Effector memory CD8-positive, alpha-beta T cell (primary cell): ENCODE results near the gene SLC7A7.
"Not testable (repeated sequence)": the region's sequence is repeated elsewhere in the genome, so short reads cannot be mapped to it uniquely, and the experiment has no call there.

Source experiments
- ATAC-seq: fragments of 150-1000 bp; cut with Tn5 transposase; replicated peaks from 2 replicates; pipeline ENCODE4 v1.10.0; 2021; ENCODE audit warnings: mild to moderate bottlenecking, moderate library complexity
- DNase-seq, 3 experiments: peaks; one replicate each; pipeline ENCODE4 v3.0.0; 2021
- H3K27ac Mint-ChIP-seq, 2 donors: one replicate each; pipeline ENCODE4 v1.8.0; 2022; ENCODE audit warnings: mild to moderate bottlenecking in 2 of 2, mixed read lengths in 2 of 2, moderate library complexity in 2 of 2
- H3K27me3 Mint-ChIP-seq, 2 donors: one replicate each; pipeline ENCODE4 v1.8.0; 2022; ENCODE audit warnings: mixed read lengths in 2 of 2
- H3K36me3 Mint-ChIP-seq: one replicate; pipeline ENCODE4 v1.8.0; 2022; ENCODE audit warnings: mild to moderate bottlenecking, moderate library complexity, mixed read lengths; ENCODE audit not compliant: insufficient read depth
- H3K4me1 Mint-ChIP-seq, 2 donors: one replicate each; pipeline ENCODE4 v1.8.0; 2022; ENCODE audit warnings: low read depth in 2 of 2, mixed read lengths in 2 of 2
- H3K4me3 Mint-ChIP-seq, 2 donors: one replicate each; pipeline ENCODE4 v1.8.0; 2022; ENCODE audit warnings: mild to moderate bottlenecking in 2 of 2, mixed read lengths in 2 of 2, moderate library complexity in 2 of 2
- H3K9me3 Mint-ChIP-seq, 2 donors: one replicate each; pipeline ENCODE4 v1.8.0; 2022; ENCODE audit warnings: mixed read lengths in 2 of 2

SLC7A7 gene

DNA sequence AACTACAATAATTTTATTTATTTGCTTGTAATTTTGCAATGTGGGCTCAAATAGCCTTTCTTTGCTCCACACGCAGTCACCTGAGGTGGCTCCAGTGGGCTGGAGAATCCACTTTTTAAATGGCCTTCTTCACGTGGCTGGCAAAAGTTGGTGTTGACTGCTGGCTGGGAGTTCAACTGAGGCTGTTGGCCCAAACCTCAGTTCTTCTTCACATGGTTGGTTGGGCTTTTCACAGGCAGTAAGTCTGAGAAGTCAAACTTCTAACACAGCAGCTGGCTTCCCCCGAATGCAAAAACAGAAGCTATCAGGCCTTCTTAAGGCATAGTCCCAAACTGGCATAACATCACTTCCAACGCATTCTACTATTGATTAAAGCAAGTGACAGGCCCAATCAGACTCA, 50.9 kb downstream of the SLC7A7 start:
- ATAC-seq (no peak), DNase-seq (no peak)
- H3K27ac Mint-ChIP-seq, result no peak overlapping the region
- H3K27me3 Mint-ChIP-seq, result no peaks in the 10 kb centered on the region
- peaks cover 14% of the 10 kb centered on the region for H3K36me3 Mint-ChIP-seq
- no peaks in the 10 kb centered on the region for H3K9me3 Mint-ChIP-seq
- H3K4me1 Mint-ChIP-seq, result peaks cover 23 to 28% of the 10 kb centered on the region in 2 donors
- no peak overlapping the region for H3K4me3 Mint-ChIP-seq

DNA sequence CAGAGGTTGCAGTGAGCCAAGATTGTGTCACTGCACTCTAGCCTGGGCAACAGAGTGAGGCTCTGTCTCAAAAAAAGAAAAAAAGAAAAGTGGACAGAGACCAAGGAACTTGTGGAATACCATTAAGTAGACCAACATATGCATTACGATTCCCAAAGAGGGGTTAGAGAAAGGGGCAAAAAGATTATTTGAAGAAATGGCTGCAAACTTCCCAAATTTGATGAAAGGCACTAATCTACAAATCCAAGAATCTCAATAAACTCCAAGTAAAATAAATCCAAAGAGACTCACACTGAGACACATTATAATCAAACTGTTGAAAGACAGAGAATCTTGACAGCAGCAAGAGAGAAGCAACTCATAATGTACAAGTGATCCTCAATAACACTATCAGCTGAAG, 53.5 kb downstream of the SLC7A7 start:
- Mint-ChIP-seq H3K27ac (no peak overlapping the region), H3K4me3 (no peak overlapping the region), H3K4me1 (peaks cover 5 to 6% of the 10 kb centered on the region in 2 donors), H3K9me3 (no peaks in the 10 kb centered on the region), H3K36me3 (peaks cover 10% of the 10 kb centered on the region), H3K27me3 (no peaks in the 10 kb centered on the region)
- DNase-seq (no peak), ATAC-seq (no peak)

GRCh38 chr14:22757972-22758650, 57.1 kb downstream of the SLC7A7 start:
- not testable (repeated sequence) for ATAC-seq

GRCh38 chr14:22753586-22753985, 61.6 kb downstream of the SLC7A7 start:
- no peak for DNase-seq
- H3K27me3 Mint-ChIP-seq, result peaks cover 25 to 26% of the 10 kb centered on the region in 2 donors
- peaks cover 2% of the 10 kb centered on the region for H3K36me3 Mint-ChIP-seq
- no peaks in the 10 kb centered on the region for H3K9me3 Mint-ChIP-seq
- no peak for ATAC-seq
- no peak overlapping the region for H3K27ac Mint-ChIP-seq
- H3K4me3 Mint-ChIP-seq, result no peak overlapping the region
- no peaks in the 10 kb centered on the region for H3K4me1 Mint-ChIP-seq

More at GRCh38 chr14:22757972-22758650, 57.1 kb downstream of the SLC7A7 start:
- not testable (repeated sequence) for H3K4me1 Mint-ChIP-seq, H3K27me3 Mint-ChIP-seq, H3K36me3 Mint-ChIP-seq, H3K27ac Mint-ChIP-seq, H3K9me3 Mint-ChIP-seq, DNase-seq, H3K4me3 Mint-ChIP-seq

DNA sequence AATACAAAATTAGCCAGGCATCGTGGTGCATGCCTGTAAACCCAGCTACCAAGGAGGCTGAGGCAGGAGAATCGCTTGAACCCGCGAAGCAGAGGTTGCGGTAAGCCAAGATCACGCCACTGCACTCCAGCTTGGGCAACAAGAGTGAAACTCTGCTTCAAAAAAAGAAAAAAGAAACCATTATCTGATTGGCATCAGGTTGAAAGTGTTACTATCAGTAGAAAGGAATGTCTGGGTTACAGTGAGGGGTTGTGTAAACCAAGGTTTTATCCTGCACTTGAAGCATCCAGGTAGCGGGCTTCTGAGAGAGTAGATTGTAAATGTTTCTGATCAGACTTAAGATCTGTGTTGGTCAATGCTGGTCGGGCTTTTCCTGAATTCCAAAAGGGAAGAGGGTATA, 62.8 kb downstream of the SLC7A7 start:
- H3K27me3 Mint-ChIP-seq, result peaks cover 25 to 26% of the 10 kb centered on the region in 2 donors
- no peak for DNase-seq
- no peak overlapping the region for H3K27ac Mint-ChIP-seq
- no peak overlapping the region for H3K4me3 Mint-ChIP-seq
- peaks cover 2% of the 10 kb centered on the region for H3K36me3 Mint-ChIP-seq
- H3K9me3 Mint-ChIP-seq, result no peaks in the 10 kb centered on the region
- H3K4me1 Mint-ChIP-seq, result no peaks in the 10 kb centered on the region
- no peak for ATAC-seq

DNA sequence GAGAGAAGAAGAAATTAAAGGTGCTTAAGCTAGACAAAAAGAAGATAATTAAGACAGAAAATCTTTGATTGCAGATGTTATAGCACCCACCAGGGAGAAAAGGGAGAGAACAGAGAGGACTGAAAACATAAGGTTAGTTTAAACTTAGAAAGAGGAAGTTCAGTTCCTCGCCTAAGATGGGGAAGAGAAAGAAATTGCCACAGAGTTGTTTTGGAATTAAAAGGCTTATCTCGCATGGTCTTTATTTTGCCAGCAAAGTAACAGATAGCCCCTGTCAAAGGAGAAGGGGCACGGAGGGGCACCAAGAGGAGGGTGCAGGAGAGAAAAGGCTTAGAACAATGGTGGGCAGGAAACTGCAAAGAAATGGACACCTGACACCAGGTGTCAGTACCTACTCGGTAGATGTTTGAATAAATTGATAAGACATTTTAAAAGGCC, 66.6 kb downstream of the SLC7A7 start:
- peaks cover 2% of the 10 kb centered on the region for H3K36me3 Mint-ChIP-seq
- no peaks in the 10 kb centered on the region for H3K9me3 Mint-ChIP-seq
- H3K27ac Mint-ChIP-seq, result peak overlapping the region in 1 of 2 donors; percentile 59
- no peak for ATAC-seq
- DNase-seq, result no peak
- H3K4me3 Mint-ChIP-seq, result no peak overlapping the region
- peaks cover 22 to 26% of the 10 kb centered on the region in 2 donors for H3K27me3 Mint-ChIP-seq
- H3K4me1 Mint-ChIP-seq, result no peaks in the 10 kb centered on the region

DNA sequence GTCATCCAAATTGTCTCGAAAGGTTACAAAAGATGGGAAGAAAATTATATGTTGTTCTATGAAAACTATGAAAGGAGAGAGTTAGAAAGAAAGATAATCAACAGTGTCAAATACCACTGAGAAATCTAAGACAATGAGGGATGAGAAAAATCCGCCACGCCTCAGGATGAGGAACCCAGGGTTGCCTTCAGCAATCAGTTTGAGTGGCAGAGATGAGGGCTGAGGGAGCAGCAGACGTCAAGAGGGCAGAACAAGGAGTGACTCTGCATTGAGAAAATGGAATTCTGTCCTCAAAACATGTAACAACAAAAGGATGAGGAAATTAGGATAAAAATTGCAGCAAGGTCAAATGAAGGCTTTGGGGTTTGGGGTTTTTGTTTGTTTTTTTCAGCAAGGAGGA, 67.0 kb downstream of the SLC7A7 start:
- H3K9me3 Mint-ChIP-seq, result no peaks in the 10 kb centered on the region
- peak overlapping the region in 1 of 2 donors; percentile 59 for H3K27ac Mint-ChIP-seq
- H3K4me1 Mint-ChIP-seq, result no peaks in the 10 kb centered on the region
- peaks cover 20 to 22% of the 10 kb centered on the region in 2 donors for H3K27me3 Mint-ChIP-seq
- no peak for DNase-seq
- ATAC-seq, result no peak
- H3K4me3 Mint-ChIP-seq, result no peak overlapping the region
- peaks cover 2% of the 10 kb centered on the region for H3K36me3 Mint-ChIP-seq

GRCh38 chr14:22747769-22748168, 67.5 kb downstream of the SLC7A7 start:
- Mint-ChIP-seq H3K4me1 (no peaks in the 10 kb centered on the region), H3K27ac (no peak overlapping the region), H3K27me3 (peaks cover 18% of the 10 kb centered on the region in 2 donors), H3K9me3 (no peaks in the 10 kb centered on the region), H3K36me3 (peaks cover 2% of the 10 kb centered on the region), H3K4me3 (no peak overlapping the region)
- DNase-seq (no peak), ATAC-seq (no peak)

DNA sequence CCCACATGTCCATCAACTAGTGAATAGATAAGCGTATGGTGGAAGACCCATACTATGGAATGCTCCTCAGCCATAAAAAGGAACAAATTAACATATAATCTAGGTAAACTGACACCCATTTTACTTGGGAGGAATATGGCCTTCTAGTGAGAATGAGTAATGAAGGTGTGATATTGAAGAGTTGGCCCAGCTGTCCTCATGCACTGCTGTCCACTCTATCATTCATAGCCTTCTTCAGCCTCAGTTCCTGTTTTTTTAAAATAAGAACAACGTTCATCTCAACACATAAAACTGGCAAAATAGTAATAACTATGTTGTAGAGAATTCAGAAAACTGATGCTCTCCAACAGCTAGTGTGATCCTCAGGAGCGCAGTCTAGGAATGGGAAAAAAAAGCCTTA, 75.2 kb downstream of the SLC7A7 start:
- Mint-ChIP-seq H3K27me3 (peaks cover 4 to 10% of the 10 kb centered on the region in 2 donors), H3K9me3 (no peaks in the 10 kb centered on the region), H3K4me1 (no peaks in the 10 kb centered on the region), H3K27ac (no peak overlapping the region), H3K4me3 (no peak overlapping the region), H3K36me3 (no peaks in the 10 kb centered on the region)
- no peak for DNase-seq
- ATAC-seq, result no peak

DNA sequence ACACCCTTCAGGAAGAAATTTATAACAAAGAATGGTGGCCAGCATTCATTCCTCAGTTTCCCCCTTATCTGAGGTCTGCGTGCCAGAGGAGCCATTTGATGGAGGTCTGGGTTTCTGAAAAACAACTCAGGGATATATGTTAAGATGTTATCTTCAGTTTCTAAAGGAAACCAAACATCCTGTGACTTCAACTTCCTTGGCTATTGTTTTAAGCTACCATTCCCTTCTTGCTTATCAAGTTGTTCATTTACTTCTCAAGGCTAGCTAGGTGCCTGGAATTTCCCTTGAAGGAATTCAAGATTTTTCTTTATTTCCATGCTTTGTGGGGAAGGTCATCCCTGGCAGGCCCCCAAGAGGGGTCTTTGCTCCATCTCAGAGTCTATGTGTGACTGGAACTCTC, 75.8 kb downstream of the SLC7A7 start:
- H3K27ac Mint-ChIP-seq, result no peak overlapping the region
- H3K4me1 Mint-ChIP-seq, result no peaks in the 10 kb centered on the region
- no peak for DNase-seq
- H3K36me3 Mint-ChIP-seq, result no peaks in the 10 kb centered on the region
- no peak for ATAC-seq
- no peaks in the 10 kb centered on the region for H3K9me3 Mint-ChIP-seq
- H3K27me3 Mint-ChIP-seq, result peaks cover 6 to 10% of the 10 kb centered on the region in 2 donors
- no peak overlapping the region for H3K4me3 Mint-ChIP-seq

GRCh38 chr14:22737052-22737451, 78.2 kb downstream of the SLC7A7 start:
- ATAC-seq, result no peak
- no peak overlapping the region for H3K27ac Mint-ChIP-seq

DNA sequence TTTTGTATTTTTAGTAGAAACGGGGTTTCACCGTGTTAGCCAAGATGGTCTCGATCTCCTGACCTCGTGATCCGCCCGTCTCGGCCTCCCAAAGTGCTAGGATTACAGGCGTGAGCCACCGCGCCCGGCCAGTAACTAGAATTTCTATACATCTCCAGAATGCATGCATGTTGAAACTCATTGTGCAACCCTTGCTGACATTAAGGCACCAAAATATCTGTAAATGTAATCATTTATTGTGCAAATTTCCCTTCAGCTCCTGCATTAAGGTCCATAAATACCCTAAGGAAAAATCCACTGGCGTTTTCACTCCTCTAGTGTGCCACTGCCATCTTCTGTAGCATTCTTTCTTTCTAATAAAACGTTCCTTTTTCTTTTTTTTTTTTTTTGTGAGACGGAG, 78.9 kb downstream of the SLC7A7 start:
- not testable (repeated sequence) for ATAC-seq, H3K36me3 Mint-ChIP-seq, H3K9me3 Mint-ChIP-seq, H3K4me1 Mint-ChIP-seq, H3K27ac Mint-ChIP-seq, DNase-seq, H3K4me3 Mint-ChIP-seq
- H3K27me3 Mint-ChIP-seq, result peaks cover 6 to 15% of the 10 kb centered on the region in 2 donors

More at GRCh38 chr14:22737052-22737451, 78.2 kb downstream of the SLC7A7 start:
- no peaks in the 10 kb centered on the region for H3K9me3 Mint-ChIP-seq
- H3K4me1 Mint-ChIP-seq, result no peaks in the 10 kb centered on the region
- H3K36me3 Mint-ChIP-seq, result no peaks in the 10 kb centered on the region
- peaks cover 6 to 13% of the 10 kb centered on the region in 2 donors for H3K27me3 Mint-ChIP-seq
- DNase-seq, result no peak
- H3K4me3 Mint-ChIP-seq, result no peak overlapping the region

DNA sequence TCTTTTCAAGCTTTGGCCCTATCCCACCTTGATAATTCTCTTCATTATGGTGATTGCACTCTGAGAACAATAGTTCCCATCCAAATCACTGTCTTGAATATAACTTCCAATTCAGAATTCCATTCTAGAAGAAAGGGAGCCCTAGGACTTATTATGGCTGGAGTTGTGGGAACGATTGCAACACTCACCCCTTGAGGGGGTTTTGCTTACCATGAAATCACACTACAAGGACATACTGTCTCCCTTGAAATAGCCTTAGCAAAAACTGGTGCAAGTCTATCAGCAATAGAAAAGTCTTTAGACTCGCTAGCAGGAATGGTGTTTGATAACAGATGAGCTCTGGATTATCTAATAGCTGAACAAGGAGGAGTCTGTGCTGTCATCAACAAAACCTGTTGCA, 80.1 kb downstream of the SLC7A7 start:
- no peak for DNase-seq
- ATAC-seq, result no peak
- no peak overlapping the region for H3K4me3 Mint-ChIP-seq

GRCh38 chr14:22733829-22734228, 81.4 kb downstream of the SLC7A7 start:
- H3K27ac Mint-ChIP-seq, result no peak overlapping the region

More for the DNA sequence above, 80.1 kb downstream of the SLC7A7 start:
- H3K36me3 Mint-ChIP-seq, result no peaks in the 10 kb centered on the region
- H3K27ac Mint-ChIP-seq, result no peak overlapping the region
- H3K9me3 Mint-ChIP-seq, result no peaks in the 10 kb centered on the region
- no peaks in the 10 kb centered on the region for H3K4me1 Mint-ChIP-seq
- H3K27me3 Mint-ChIP-seq, result peaks cover 11 to 18% of the 10 kb centered on the region in 2 donors

More at GRCh38 chr14:22733829-22734228, 81.4 kb downstream of the SLC7A7 start:
- Mint-ChIP-seq H3K9me3 (no peaks in the 10 kb centered on the region), H3K27me3 (peaks cover 11 to 18% of the 10 kb centered on the region in 2 donors), H3K4me3 (no peak overlapping the region), H3K36me3 (no peaks in the 10 kb centered on the region), H3K4me1 (no peaks in the 10 kb centered on the region)
- ATAC-seq (no peak), DNase-seq (no peak)
